Stimulated activated CD8-positive, alpha-beta memory T cell treated with anti-CD3 and anti-CD28 coated beads, Interleukin-4, amount 100 ng/mL, for 1 hour (primary cell): ENCODE results near the gene FAHD1.
"Not testable (repeated sequence)": the region's sequence is repeated elsewhere in the genome, so short reads cannot be mapped to it uniquely, and the experiment has no call there.

Experiments used
- DNase-seq, 2 donors: peaks; one replicate each; pipeline ENCODE4 v3.0.0-alpha.2; 2020; ENCODE audit warnings: low read depth in 2 of 2, low spot score in 1 of 2

The FAHD1 gene

GRCh38 chr16:1788708-1789100 lies 38.3 kb upstream of the FAHD1 start:
- no peak for DNase-seq

- no peak for DNase-seq
Measured at GRCh38 chr16:1789643-1790045, 37.4 kb upstream of the FAHD1 start.

GRCh38 chr16:1790261-1790610 lies 36.8 kb upstream of the FAHD1 start:
- no peak for DNase-seq

- no peak for DNase-seq
Measured at GRCh38 chr16:1790611-1791255, 36.3 kb upstream of the FAHD1 start.

- no peak for DNase-seq
Measured at GRCh38 chr16:1791256-1791942, 35.6 kb upstream of the FAHD1 start.

GRCh38 chr16:1791943-1792812 lies 34.8 kb upstream of the FAHD1 start:
- no peak for DNase-seq

GRCh38 chr16:1792836-1793577 lies 34.0 kb upstream of the FAHD1 start:
- no peak for DNase-seq

GRCh38 chr16:1793578-1794220 lies 33.3 kb upstream of the FAHD1 start, which contains the start of gene IGFALS:
TSS of gene IGFALS (minus strand) at chr16:1793705. CDS start at chr16:1793652, 53 bp downstream.
- no peak for DNase-seq

GRCh38 chr16:1794221-1794871 lies 32.7 kb upstream of the FAHD1 start:
- DNase-seq = no peak

- DNase-seq = no peak
Measured at GRCh38 chr16:1794908-1795666, 31.9 kb upstream of the FAHD1 start.

- DNase-seq = not testable (repeated sequence)
Measured at GRCh38 chr16:1799263-1799662, 27.7 kb upstream of the FAHD1 start.

GRCh38 chr16:1800701-1801100 lies 26.3 kb upstream of the FAHD1 start:
- DNase-seq = no peak

- no peak for DNase-seq
Measured at GRCh38 chr16:1807626-1808025, 19.4 kb upstream of the FAHD1 start.

GRCh38 chr16:1808691-1809090 lies 18.3 kb upstream of the FAHD1 start:
- DNase-seq = no peak

GRCh38 chr16:1809281-1809801 lies 17.7 kb upstream of the FAHD1 start:
- DNase-seq = no peak

- no peak for DNase-seq
Measured at GRCh38 chr16:1810106-1810505, 16.9 kb upstream of the FAHD1 start.

GRCh38 chr16:1810536-1810935 lies 16.5 kb upstream of the FAHD1 start:
- no peak for DNase-seq

- no peak for DNase-seq
Measured at GRCh38 chr16:1812732-1813163, 14.3 kb upstream of the FAHD1 start.

GRCh38 chr16:1815461-1815860 lies 11.5 kb upstream of the FAHD1 start:
- DNase-seq = no peak
